Jurkat, Clone E6-1 (cell line): ENCODE measurements around the gene TDP1.

ENCODE experiments used
- DNase-seq: peaks from one replicate; pipeline ENCODE4 v3.0.0-alpha.2; 2011; ENCODE audit warnings: low read depth, low spot score
- H3K4me3 ChIP-seq: 2 replicates; pipeline ENCODE4 v1.5.1; 2011; ENCODE audit warnings: mild to moderate bottlenecking, low read length, control low read depth, moderate library complexity

TDP1 gene

DNA sequence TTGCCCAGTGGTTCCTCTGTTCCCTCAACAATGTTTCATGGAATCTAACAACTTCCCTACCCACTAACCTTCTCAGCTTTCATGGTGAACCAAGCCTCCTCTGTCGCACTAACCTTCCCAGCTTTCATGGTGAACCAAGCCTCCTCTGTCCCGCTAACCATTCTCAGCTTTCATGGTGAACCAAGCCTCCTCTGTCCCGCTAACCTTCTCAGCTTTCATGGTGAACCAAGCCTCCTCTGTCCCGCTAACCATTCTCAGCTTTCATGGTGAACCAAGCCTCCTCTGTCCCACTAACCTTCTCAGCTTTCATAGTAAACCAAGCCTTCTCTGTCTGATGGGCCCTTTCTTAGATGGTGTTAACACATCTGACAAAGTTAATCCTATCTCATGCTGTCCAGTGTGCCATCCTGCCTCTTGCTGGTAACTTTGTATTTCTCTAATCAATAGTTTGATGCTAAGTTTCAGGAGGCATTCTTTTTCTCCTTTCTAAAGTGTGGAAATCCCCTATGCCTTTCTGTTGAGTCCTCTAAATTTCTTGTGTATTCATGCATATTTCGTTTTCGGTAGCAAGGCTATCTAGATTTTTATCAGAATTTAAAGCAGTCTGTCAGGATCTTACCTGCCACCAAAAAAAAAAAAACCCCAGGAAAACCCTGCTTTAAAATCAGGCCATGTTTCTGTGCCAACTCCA lies 79.3 kb downstream of the TDP1 start:
- no peak for DNase-seq
- H3K4me3 ChIP-seq = no peak overlapping the region

GRCh38 chr14:90039253-90040010 lies 83.7 kb downstream of the TDP1 start:
- no peak for DNase-seq
- H3K4me3 ChIP-seq = no peak overlapping the region

GRCh38 chr14:90040411-90040810 lies 84.7 kb downstream of the TDP1 start:
- no peak overlapping the region for H3K4me3 ChIP-seq
- no peak for DNase-seq

DNA sequence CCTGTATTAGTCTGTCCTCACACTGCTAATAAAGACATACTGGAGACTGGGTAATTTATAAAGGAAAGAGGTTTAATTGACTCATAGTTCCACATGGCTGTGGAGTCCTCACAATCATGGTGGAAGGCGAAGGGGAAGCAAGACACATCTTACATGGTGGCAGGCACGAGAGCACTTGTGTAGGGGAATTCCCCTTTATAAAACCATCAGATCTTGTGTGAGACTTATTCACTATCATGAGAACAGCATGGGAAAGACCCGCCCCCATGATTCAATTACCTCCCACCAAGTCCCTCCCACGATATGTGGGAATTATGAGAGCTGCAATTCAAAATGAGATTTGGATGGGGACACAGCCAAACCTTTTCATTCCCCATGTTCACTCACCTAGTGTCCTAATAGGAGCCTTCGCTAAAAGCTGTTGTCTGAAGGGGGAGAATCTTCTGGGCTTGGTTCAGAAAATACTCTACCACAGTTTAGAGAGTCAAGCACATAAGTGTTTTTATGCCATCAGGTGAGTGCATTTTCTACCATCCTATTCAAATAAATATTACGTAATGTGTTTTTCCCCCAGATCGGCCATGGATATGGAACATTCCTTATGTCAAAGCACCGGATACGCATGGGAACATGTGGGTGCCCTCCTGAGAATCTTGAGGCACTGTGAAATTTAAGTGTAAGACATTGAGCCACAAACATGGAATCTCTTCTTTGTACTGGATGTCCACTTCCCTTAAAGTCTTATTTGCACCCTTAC lies 86.9 kb downstream of the TDP1 start:
- no peak overlapping the region for H3K4me3 ChIP-seq
- no peak for DNase-seq

DNA sequence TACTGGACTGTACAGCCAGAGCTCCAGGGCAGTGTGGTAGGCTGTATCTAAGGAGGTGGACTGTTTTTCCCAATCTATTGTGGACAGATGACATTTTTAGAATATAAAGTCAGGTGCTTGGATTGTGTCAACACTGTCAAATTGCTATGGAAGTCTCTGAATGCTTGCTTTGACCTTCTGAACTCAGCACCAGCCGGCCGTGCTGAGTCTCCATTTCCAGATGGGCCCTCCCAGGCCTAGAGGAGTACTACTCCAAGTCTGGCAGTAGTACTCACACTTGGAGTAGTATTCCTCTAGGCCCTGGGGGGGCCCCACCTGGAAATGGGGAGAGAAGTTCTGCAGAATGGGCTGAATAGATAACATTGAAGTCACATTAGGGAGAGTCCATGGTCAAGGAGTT lies 89.9 kb downstream of the TDP1 start:
- DNase-seq = no peak
- H3K4me3 ChIP-seq = no peak overlapping the region

- DNase-seq = no peak
- no peak overlapping the region for H3K4me3 ChIP-seq
These were observed 93.7 kb downstream of the TDP1 start for GRCh38 chr14:90049390-90049789.

GRCh38 chr14:90050271-90050670 lies 94.5 kb downstream of the TDP1 start:
- DNase-seq = no peak
- H3K4me3 ChIP-seq = no peak overlapping the region

DNA sequence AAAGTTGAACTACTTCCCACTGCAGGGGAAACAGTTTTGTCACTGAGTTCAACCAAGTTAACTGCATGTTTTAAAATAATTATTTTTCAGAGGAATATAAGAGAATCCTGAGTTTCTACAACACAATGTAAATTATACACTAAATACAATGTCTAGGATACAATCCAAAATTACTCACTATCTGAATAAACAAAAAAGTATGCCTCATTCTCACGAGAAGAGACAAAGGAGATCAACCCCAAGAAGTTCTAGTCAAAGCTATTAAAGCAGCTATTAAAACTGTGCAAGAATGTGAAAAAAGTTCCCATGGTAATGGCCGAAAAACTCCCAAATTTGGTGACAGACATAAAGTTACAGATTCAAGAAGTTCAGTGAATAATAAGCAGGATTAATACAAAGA lies 97.3 kb downstream of the TDP1 start:
- DNase-seq = no peak
- no peak overlapping the region for H3K4me3 ChIP-seq

DNA sequence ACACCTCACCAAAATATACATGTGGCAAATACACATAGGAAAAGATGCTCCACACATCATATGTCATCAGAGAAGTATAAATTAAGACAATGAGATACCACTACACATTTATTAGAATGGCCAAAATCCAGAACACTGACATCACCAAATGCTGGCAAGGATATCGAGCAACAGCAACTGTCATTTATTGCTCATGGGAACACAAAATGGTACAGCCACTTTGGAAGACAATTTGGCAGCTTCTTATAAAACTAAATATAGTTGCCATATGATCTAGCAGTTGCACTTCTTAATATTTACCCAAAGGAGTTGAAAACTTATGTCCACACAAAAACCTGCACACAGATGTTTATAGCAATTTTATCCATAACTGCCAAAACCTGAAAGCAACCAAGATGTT lies 99.1 kb downstream of the TDP1 start:
- no peak for DNase-seq
- H3K4me3 ChIP-seq = no peak overlapping the region

GRCh38 chr14:90056826-90057225 lies 101.1 kb downstream of the TDP1 start:
- no peak for DNase-seq
- no peak overlapping the region for H3K4me3 ChIP-seq

DNA sequence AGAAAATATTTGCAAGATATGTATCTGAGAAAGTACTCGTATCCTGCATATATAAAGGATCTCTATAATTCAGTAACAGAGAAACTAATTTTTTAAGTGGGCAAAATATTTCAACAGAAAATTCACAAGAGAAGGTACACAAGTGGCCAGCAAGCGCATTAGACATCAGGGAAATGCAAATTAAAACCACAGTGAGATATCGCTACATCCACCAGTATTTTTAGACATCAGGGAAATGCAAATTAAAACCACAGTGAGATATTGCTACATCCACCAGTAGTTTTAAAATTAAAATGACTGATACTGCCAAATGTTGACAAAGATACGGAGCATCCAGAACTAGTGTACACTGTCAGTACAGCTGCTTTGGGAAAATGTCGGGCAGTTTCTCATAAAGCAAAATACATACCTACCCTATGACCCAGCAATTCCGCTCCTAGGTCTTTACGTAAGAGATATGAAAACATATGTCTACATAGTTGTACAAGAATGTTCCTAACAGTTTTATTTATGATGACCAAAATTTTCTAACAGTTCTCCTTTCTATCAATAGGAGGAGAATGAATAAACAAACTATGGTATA lies 103.2 kb downstream of the TDP1 start:
- no peak for DNase-seq
- H3K4me3 ChIP-seq = no peak overlapping the region

DNA sequence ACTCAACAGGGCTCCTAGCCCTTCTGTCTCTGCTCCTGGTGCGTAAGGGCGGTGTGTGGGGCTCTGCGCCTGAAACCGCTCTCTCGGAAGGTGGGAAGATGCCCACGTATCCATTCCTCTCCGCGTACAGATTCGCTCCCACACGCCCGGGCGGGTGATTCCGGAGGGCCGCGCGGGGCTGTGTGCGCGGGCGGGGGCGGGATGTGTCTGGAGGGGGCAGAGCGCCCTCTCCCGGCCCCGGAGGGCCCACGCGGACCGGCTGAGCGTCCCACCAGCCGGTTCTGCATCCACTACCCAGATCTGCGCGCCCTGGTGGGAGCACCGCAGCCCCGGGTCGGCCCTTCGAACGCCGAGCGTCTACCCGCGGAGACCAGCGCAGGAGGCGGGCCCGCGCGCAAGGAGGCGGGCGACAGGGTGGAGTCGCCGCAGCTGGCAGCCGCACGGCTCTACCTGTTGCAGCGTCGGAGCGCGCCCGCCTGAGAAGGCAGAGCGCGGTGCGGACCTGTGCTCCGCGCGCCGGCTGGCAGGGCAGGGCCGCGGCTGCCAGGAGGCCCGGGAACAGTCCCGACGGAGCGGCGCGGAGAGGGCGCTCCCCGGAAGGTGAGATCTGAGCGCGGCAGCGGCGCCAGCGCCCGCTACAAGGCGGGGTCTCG lies 104.7 kb downstream of the TDP1 start:
- DNase-seq = peak; percentile 31
- peak overlapping the region; percentile 52 for H3K4me3 ChIP-seq

DNA sequence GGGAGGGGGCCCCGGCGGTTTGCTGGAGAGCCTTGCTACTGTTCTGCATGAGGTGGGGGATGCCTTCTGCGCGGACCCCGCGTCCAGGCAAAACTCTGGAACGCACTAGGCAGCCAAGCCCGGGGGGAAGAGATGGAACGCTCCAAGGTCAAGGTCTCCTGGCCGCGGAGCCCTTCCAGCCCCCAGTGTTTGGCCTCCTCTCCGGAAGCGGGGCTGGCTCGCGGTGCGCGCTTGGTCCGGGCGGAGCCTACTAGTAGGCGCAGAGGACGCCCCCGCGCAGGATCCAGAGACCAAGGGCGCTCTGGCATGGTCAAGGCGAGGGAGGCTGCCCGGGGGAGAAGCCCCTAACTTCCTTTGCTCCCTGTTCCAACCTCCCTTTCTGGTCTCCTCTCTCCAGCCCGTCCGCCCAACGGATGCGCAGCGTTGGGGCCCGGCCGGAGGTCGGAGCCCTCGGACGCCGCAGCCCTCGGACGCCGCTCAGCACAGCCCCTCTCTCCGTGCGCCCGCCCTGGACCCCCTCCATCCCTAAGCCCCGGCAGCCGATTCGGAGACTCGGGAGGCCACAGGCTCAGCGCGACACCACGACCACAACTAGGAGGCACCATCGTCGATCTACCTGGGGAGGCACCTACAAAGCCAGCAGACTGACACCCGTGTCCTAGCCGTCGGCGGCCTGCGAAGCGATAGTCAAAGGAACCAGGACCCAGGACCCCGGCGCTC lies 105.4 kb downstream of the TDP1 start:
- DNase-seq = no peak
- H3K4me3 ChIP-seq = peak overlapping the region; percentile 52

- no peak for DNase-seq
- peak within 1 kb of the TSS; percentile 52 for H3K4me3 ChIP-seq
These were observed 106.0 kb downstream of the TDP1 start, which contains the start of gene KCNK13 for GRCh38 chr14:90061685-90062126. Gene KCNK13 (plus strand): TSS chr14:90061994. CDS start chr14:90062206, 212 bp downstream.

- H3K4me3 ChIP-seq = no peak overlapping the region
- no peak for DNase-seq
These were observed 106.5 kb downstream of the TDP1 start for GRCh38 chr14:90062127-90062794.

DNA sequence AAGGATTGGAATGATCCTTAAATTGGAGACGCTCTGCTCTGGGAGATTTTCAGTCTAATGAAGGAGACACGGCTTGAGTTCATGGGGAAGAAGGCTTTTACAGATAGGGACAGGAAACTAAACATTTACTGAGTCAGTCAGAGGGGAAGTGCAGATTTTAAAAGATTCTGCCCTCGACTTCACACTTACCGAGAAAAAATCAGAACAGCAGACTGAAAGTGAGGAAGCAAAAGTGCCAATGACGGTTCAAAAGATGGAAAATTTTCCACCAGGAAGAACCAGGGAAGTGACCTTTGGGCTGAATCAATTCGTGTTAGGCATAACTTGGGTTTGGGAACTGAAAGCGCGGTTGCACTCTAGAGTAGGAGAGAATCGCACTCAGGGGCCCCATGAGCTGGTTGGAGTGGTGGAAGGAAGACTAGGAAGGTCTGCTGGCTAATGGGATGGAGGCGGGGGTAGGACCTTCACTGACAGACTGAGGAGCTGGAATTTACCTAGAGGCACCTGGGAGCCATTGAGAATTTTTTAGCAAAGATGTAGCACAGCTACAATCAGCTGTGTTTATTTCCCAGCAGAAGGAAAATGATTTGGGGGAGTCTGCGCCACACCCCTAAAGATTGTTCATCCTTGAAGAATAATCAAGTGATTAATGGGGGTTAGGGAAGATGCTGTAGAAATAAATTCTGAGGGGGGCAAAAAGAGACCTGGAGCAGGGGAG lies 107.3 kb downstream of the TDP1 start:
- no peak for DNase-seq
- no peak overlapping the region for H3K4me3 ChIP-seq

GRCh38 chr14:90072350-90072749 lies 116.6 kb downstream of the TDP1 start:
- H3K4me3 ChIP-seq = no peak overlapping the region
- DNase-seq = no peak
